WERI-Rb-1 (cell line): Measurements from ENCODE around the gene MAP2K6.

Experiments used
- DNase-seq: peaks from one replicate; pipeline ENCODE4 v3.0.0-alpha.2; 2020
- H3K27ac ChIP-seq: fragments of 250-450 bp; sonication (Bioruptor Pico); 2 replicates; pipeline ENCODE4 v1.5.1; 2020; ENCODE audit warnings: mild to moderate bottlenecking, moderate library complexity
- H3K27me3 ChIP-seq: fragments of 250-450 bp; sonication (Bioruptor Pico); 2 replicates; pipeline ENCODE4 v1.5.1; 2021; ENCODE audit warnings: mild to moderate bottlenecking, low read depth, moderate library complexity; ENCODE audit not compliant: insufficient read depth, severe bottlenecking
- H3K36me3 ChIP-seq: fragments of 250-450 bp; sonication (Bioruptor Pico); 2 replicates; pipeline ENCODE4 v1.5.1; 2020; ENCODE audit warnings: mild to moderate bottlenecking, moderate library complexity
- H3K4me3 ChIP-seq: 2 replicates; pipeline ENCODE4 v1.5.1; 2011; ENCODE audit warnings: low read depth, mild to moderate bottlenecking, control low read depth, low read length
- H3K9me3 ChIP-seq: fragments of 250-450 bp; sonication (Bioruptor Pico); 2 replicates; pipeline ENCODE4 v1.5.1; 2021; ENCODE audit warnings: mild to moderate bottlenecking, moderate library complexity; ENCODE audit not compliant: severe bottlenecking
- CTCF ChIP-seq: IDR thresholded peaks from 2 replicates; pipeline ENCODE4 v1.5.1; 2011; ENCODE audit warnings: low read depth, mild to moderate bottlenecking, control low read depth, inconsistent platforms, low read length

Gene MAP2K6

GRCh38 chr17:69588316-69588715 lies 173.8 kb downstream of the MAP2K6 start:
- no peak for TF ChIP-seq CTCF
- Histone ChIP-seq H3K27ac (no peak overlapping the region), H3K9me3 (peaks cover 2% of the 10 kb centered on the region), H3K27me3 (no peaks in the 10 kb centered on the region), H3K4me3 (no peak overlapping the region), H3K36me3 (no peaks in the 10 kb centered on the region)
- DNase-seq, result no peak

- no peaks in the 10 kb centered on the region for H3K27me3 ChIP-seq
- H3K9me3 ChIP-seq, result peaks cover 2% of the 10 kb centered on the region
- H3K4me3 ChIP-seq, result no peak overlapping the region
- H3K36me3 ChIP-seq, result no peaks in the 10 kb centered on the region
- H3K27ac ChIP-seq, result no peak overlapping the region
- no peak for DNase-seq
- TF ChIP-seq CTCF, result no peak
These were observed 174.3 kb downstream of the MAP2K6 start for GRCh38 chr17:69588827-69589239.

- peaks cover 2% of the 10 kb centered on the region for H3K9me3 ChIP-seq
- no peaks in the 10 kb centered on the region for H3K36me3 ChIP-seq
- TF ChIP-seq CTCF, result no peak
- H3K27ac ChIP-seq, result no peak overlapping the region
- no peak overlapping the region for H3K4me3 ChIP-seq
- no peak for DNase-seq
- no peaks in the 10 kb centered on the region for H3K27me3 ChIP-seq
These were observed 176.2 kb downstream of the MAP2K6 start for GRCh38 chr17:69590671-69591070.

- H3K4me3 ChIP-seq, result no peak overlapping the region
- DNase-seq, result no peak
These were observed 178.3 kb downstream of the MAP2K6 start for GRCh38 chr17:69592692-69593350.

GRCh38 chr17:69593351-69593715 lies 178.8 kb downstream of the MAP2K6 start:
- H3K27me3 ChIP-seq, result no peaks in the 10 kb centered on the region
- H3K9me3 ChIP-seq, result peaks cover 2% of the 10 kb centered on the region
- no peak for TF ChIP-seq CTCF
- no peak overlapping the region for H3K4me3 ChIP-seq
- DNase-seq, result no peak
- H3K36me3 ChIP-seq, result no peaks in the 10 kb centered on the region
- no peak overlapping the region for H3K27ac ChIP-seq

More at GRCh38 chr17:69592692-69593350, 178.3 kb downstream of the MAP2K6 start:
- Histone ChIP-seq H3K27ac (no peak overlapping the region), H3K27me3 (no peaks in the 10 kb centered on the region), H3K36me3 (no peaks in the 10 kb centered on the region), H3K9me3 (peaks cover 2% of the 10 kb centered on the region)
- no peak for TF ChIP-seq CTCF

GRCh38 chr17:69593716-69594115 lies 179.2 kb downstream of the MAP2K6 start:
- H3K4me3 ChIP-seq, result no peak overlapping the region
- H3K27me3 ChIP-seq, result no peaks in the 10 kb centered on the region
- no peaks in the 10 kb centered on the region for H3K36me3 ChIP-seq
- TF ChIP-seq CTCF, result no peak
- peaks cover 2% of the 10 kb centered on the region for H3K9me3 ChIP-seq
- H3K27ac ChIP-seq, result no peak overlapping the region
- no peak for DNase-seq
